ENCODE measurements around the gene RNF149. TPM values are rescaled to one million over a fixed set of nuclear protein-coding genes. Genes with fewer than 3 reads are reported as not detected.
A peak's percentile ranks its signal among the peaks of the same experiment; 100 is the strongest.
"Not testable (repeated sequence)": the region's sequence is repeated elsewhere in the genome, so short reads cannot be mapped to it uniquely, and the experiment has no call there.

The RNF149 gene
- total RNA-seq, 1 experiment from 2014 or later: 34.8 TPM

- intact Hi-C loops (cut with micrococcal nuclease): loop anchor here (5.0 kb wide), 2 partner anchors 54 to 101 kb away; partner anchors contain the start of genes RNF149 and TBC1D8
- H3K36me3 Mint-ChIP-seq (ENCODE audit: insufficient read depth, unreplicated experiment): peaks cover 31% of the 10 kb centered on the region
- H3K27ac Mint-ChIP-seq (ENCODE audit: low read depth, unreplicated experiment): peak overlapping the region; percentile 84
- peak; percentile 55 for DNase-seq (ENCODE audit: unreplicated experiment)
- H3K4me1 Mint-ChIP-seq (ENCODE audit: insufficient read depth, unreplicated experiment): peaks cover 27% of the 10 kb centered on the region
- TF ChIP-seq CTCF (IDR thresholded peaks at IDR 0.05; ENCODE audit: unreplicated experiment): no peak
- POLR2A ChIA-PET: interaction anchor here (0.6 to 3.1 kb wide), 26 partner anchors 10 to 532 kb away, joined by 3 to 23 read pairs (median 5); partner anchors contain the start of genes RNF149, RPL31 and TBC1D8
- CTCF ChIA-PET: interaction anchor here (0.7 to 4.4 kb wide), 8 partner anchors 10 to 447 kb away, joined by 3 to 31 read pairs (median 4); no protein-coding TSS in a partner anchor
- peak overlapping the region; percentile 93 for H3K4me3 Mint-ChIP-seq (ENCODE audit: unreplicated experiment)
- no peaks in the 10 kb centered on the region for H3K27me3 Mint-ChIP-seq (ENCODE audit: insufficient read depth, unreplicated experiment)
- H3K9me3 Mint-ChIP-seq (ENCODE audit: unreplicated experiment): no peaks in the 10 kb centered on the region
- BruUV-seq (replicated peaks): no TSS peak
Observed at GRCh38 chr2:101253013-101253702, 55.3 kb downstream of the RNF149 start.

- Mint-ChIP-seq H3K9me3 (ENCODE audit: unreplicated experiment) (no peaks in the 10 kb centered on the region), H3K36me3 (ENCODE audit: insufficient read depth, unreplicated experiment) (peaks cover 24% of the 10 kb centered on the region), H3K27ac (ENCODE audit: low read depth, unreplicated experiment) (peak within 1 kb of the TSS; percentile 84), H3K4me3 (ENCODE audit: unreplicated experiment) (peak within 1 kb of the TSS; percentile 93), H3K27me3 (ENCODE audit: insufficient read depth, unreplicated experiment) (no peaks in the 10 kb centered on the region), H3K4me1 (ENCODE audit: insufficient read depth, unreplicated experiment) (peaks cover 27% of the 10 kb centered on the region)
- POLR2A ChIA-PET: interaction anchor here (0.7 to 3.1 kb wide), 21 partner anchors 11 to 432 kb away, joined by 3 to 23 read pairs (median 6); partner anchors contain the start of genes RNF149 and RPL31
- no TSS peak for BruUV-seq (replicated peaks)
- intact Hi-C loops (cut with micrococcal nuclease): loop anchor here (5.0 kb wide), 2 partner anchors 55 to 100 kb away; partner anchors contain the start of genes RNF149 and TBC1D8
- CTCF ChIA-PET: interaction anchor here (0.6 to 4.4 kb wide), 17 partner anchors 12 to 852 kb away, joined by 3 to 31 read pairs (median 3); no protein-coding TSS in a partner anchor
- no peak for TF ChIP-seq CTCF (IDR thresholded peaks at IDR 0.05; ENCODE audit: unreplicated experiment)
- peak; percentile 97 for DNase-seq (ENCODE audit: unreplicated experiment)
Observed at GRCh38 chr2:101252408-101253012, 56.0 kb downstream of the RNF149 start, which contains the start of gene CNOT11. TSS of gene CNOT11 (plus strand) at chr2:101252886. CDS start at chr2:101252965, 79 bp downstream.

- ChIA-PET CTCF (interaction anchor here (0.6 to 4.4 kb wide), 21 partner anchors 12 to 852 kb away, joined by 3 to 31 read pairs (median 3); no protein-coding TSS in a partner anchor), POLR2A (interaction anchor here (0.6 to 3.1 kb wide), 15 partner anchors 11 to 571 kb away, joined by 3 to 23 read pairs (median 5); partner anchors contain the start of genes RNF149 and RPL31)
- Mint-ChIP-seq H3K4me1 (ENCODE audit: insufficient read depth, unreplicated experiment) (peaks cover 27% of the 10 kb centered on the region), H3K27ac (ENCODE audit: low read depth, unreplicated experiment) (peak overlapping the region; percentile 84), H3K4me3 (ENCODE audit: unreplicated experiment) (peak overlapping the region; percentile 93), H3K36me3 (ENCODE audit: insufficient read depth, unreplicated experiment) (peaks cover 19% of the 10 kb centered on the region), H3K27me3 (ENCODE audit: insufficient read depth, unreplicated experiment) (no peaks in the 10 kb centered on the region), H3K9me3 (ENCODE audit: unreplicated experiment) (no peaks in the 10 kb centered on the region)
- intact Hi-C loops (cut with micrococcal nuclease): loop anchor here (5.0 kb wide), 2 partner anchors 55 to 100 kb away; partner anchors contain the start of genes RNF149 and TBC1D8
- TSS peak; percentile 60 for BruUV-seq (replicated peaks)
- TF ChIP-seq CTCF (IDR thresholded peaks at IDR 0.05; ENCODE audit: unreplicated experiment): peak; percentile 40
- peak; percentile 76 for DNase-seq (ENCODE audit: unreplicated experiment)
Observed at GRCh38 chr2:101251844-101252407, 56.6 kb downstream of the RNF149 start.

GRCh38 chr2:101251246-101251781, 57.2 kb downstream of the RNF149 start:
- H3K27ac Mint-ChIP-seq (ENCODE audit: low read depth, unreplicated experiment); DNase-seq (ENCODE audit: unreplicated experiment); H3K27me3 Mint-ChIP-seq (ENCODE audit: insufficient read depth, unreplicated experiment); BruUV-seq (replicated peaks); H3K9me3 Mint-ChIP-seq (ENCODE audit: unreplicated experiment): not testable (repeated sequence)
- H3K36me3 Mint-ChIP-seq (ENCODE audit: insufficient read depth, unreplicated experiment): peaks cover 13% of the 10 kb centered on the region
- intact Hi-C loops (cut with micrococcal nuclease): loop anchor here (5.0 kb wide), 2 partner anchors 56 to 99 kb away; partner anchors contain the start of genes RNF149 and TBC1D8
- peak overlapping the region; percentile 47 for H3K4me3 Mint-ChIP-seq (ENCODE audit: unreplicated experiment)
- CTCF ChIA-PET: interaction anchor here (0.6 to 4.4 kb wide), 21 partner anchors 11 to 1581 kb away, joined by 3 to 31 read pairs (median 3); no protein-coding TSS in a partner anchor
- POLR2A ChIA-PET: interaction anchor here (0.6 to 3.1 kb wide), 9 partner anchors 10 to 572 kb away, joined by 3 to 23 read pairs (median 4); partner anchors contain the start of genes RNF149 and RPL31
- peaks cover 24% of the 10 kb centered on the region for H3K4me1 Mint-ChIP-seq (ENCODE audit: insufficient read depth, unreplicated experiment)
